PC-3 (cell line): ENCODE measurements around the gene STPG3.

Experiments
- CTCF ChIP-seq: fragments of 300-600 bp; sonication (generic); conservative IDR thresholded peaks from 2 replicates; pipeline ENCODE4 v1.5.1; 2017; ENCODE audit warnings: antibody characterized with exemption, low read depth, mild to moderate bottlenecking, low read length
- EZH2phosphoT487 ChIP-seq: fragments of 300-600 bp; sonication (generic); IDR thresholded peaks from 2 replicates; pipeline ENCODE4 v1.6.1; 2018; ENCODE audit warnings: mild to moderate bottlenecking, antibody characterized with exemption, low read length, borderline replicate concordance

DNA sequence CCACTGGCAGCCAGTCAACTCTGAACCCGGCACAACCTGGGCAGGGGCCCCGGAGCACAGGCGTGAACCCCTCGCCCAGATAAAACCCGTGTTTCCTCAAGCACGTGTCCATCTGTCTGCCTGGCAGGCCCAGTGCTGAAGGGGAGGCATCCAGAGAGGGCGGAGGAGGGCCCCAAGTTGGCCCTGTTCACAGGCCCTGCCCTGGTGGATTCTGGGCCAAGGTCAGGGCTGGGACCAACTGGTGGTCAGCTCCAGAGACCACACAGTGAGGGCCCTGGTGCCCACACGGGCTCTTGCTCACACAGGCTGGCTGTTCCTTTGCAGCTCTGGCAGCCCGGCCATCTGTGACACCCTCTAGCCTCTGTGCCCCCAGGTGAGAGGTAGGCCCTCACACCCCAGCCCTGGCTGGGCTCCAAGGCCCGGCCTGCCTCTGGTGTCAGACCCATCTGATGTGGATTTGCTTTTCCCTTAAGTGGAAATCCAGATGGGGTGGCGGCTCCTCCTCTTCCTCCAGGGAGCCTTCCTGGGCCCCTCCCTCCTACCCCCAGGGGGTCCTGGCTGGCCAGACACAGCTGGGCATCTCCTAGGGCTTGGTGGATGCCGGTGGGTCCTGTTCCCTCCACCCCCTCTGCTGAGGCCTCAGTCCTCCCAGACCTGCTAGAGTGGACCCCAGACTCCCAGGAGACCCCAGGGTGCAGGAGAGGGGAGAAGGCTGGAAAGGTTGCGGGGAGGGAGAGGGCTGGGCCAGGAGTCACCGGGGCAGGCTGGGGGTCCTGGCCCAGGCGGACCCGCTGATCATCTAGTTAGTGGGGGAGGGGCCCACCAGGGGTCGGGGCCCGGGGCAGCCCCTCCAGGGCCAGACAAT, 525 bp upstream of the STPG3 start:
- TF ChIP-seq EZH2phosphoT487 (no peak), CTCF (no peak)
